ENCODE measurements around the gene PRICKLE2.

The PRICKLE2 gene

GRCh38 chr3:64220161-64220914 lies 4.9 kb downstream of the PRICKLE2 start:
- no peak for DNase-seq (ENCODE audit: low read depth, low spot score)

- DNase-seq (ENCODE audit: low read depth, low spot score), result no peak
Observed at GRCh38 chr3:64218746-64219145, 6.5 kb downstream of the PRICKLE2 start.

- DNase-seq (ENCODE audit: low read depth, low spot score), result no peak
Observed at GRCh38 chr3:64218329-64218728, 6.9 kb downstream of the PRICKLE2 start.

GRCh38 chr3:64216274-64217147 lies 8.8 kb downstream of the PRICKLE2 start:
- DNase-seq (ENCODE audit: low read depth, low spot score), result no peak

- no peak for DNase-seq (ENCODE audit: low read depth, low spot score)
Observed at GRCh38 chr3:64215559-64215958, 9.7 kb downstream of the PRICKLE2 start.

- no peak for DNase-seq (ENCODE audit: low read depth, low spot score)
Observed at GRCh38 chr3:64215103-64215502, 10.2 kb downstream of the PRICKLE2 start.

- no peak for DNase-seq (ENCODE audit: low read depth, low spot score)
Observed at GRCh38 chr3:64214381-64215018, 10.8 kb downstream of the PRICKLE2 start.

- no peak for DNase-seq (ENCODE audit: low read depth, low spot score)
Observed at GRCh38 chr3:64213962-64214379, 11.3 kb downstream of the PRICKLE2 start.

- no peak for DNase-seq (ENCODE audit: low read depth, low spot score)
Observed at GRCh38 chr3:64213224-64213878, 11.9 kb downstream of the PRICKLE2 start.

GRCh38 chr3:64209866-64210621 lies 15.2 kb downstream of the PRICKLE2 start:
- DNase-seq (ENCODE audit: low read depth, low spot score), result no peak

GRCh38 chr3:64207289-64208080 lies 17.8 kb downstream of the PRICKLE2 start:
- no peak for DNase-seq (ENCODE audit: low read depth, low spot score)

GRCh38 chr3:64203969-64204908 lies 21.0 kb downstream of the PRICKLE2 start:
- DNase-seq (ENCODE audit: low read depth, low spot score), result no peak

GRCh38 chr3:64203216-64203615 lies 22.1 kb downstream of the PRICKLE2 start:
- DNase-seq (ENCODE audit: low read depth, low spot score), result no peak

GRCh38 chr3:64199932-64200331 lies 25.3 kb downstream of the PRICKLE2 start:
- DNase-seq (ENCODE audit: low read depth, low spot score), result no peak

GRCh38 chr3:64196236-64196929 lies 28.9 kb downstream of the PRICKLE2 start:
- no peak for DNase-seq (ENCODE audit: low read depth, low spot score)

- DNase-seq (ENCODE audit: low read depth, low spot score), result no peak
Observed at GRCh38 chr3:64195789-64196188, 29.5 kb downstream of the PRICKLE2 start.

- DNase-seq (ENCODE audit: low read depth, low spot score), result no peak
Observed at GRCh38 chr3:64191822-64192221, 33.4 kb downstream of the PRICKLE2 start.

All from activated CD4-positive, CD25-positive, alpha-beta regulatory T cell treated with anti-CD3 and anti-CD28 coated beads, Interleukin-2, amount 50 U/mL, for 16 hours (primary cell).